HepG2 (cell line): ENCODE results near the gene PHF2.

ENCODE experiments used
- CTCF ChIP-seq: sonication (generic); formaldehyde crosslinking; IDR thresholded peaks from 2 replicates; pipeline ENCODE4 v1.5.0; 2020; ENCODE audit warnings: mild to moderate bottlenecking, missing genetic modification reagents, moderate library complexity
- PHF20 ChIP-seq: sonication (generic); formaldehyde crosslinking; IDR thresholded peaks from 2 replicates; pipeline ENCODE4 v1.5.0; 2020; ENCODE audit warnings: mild to moderate bottlenecking, missing genetic modification reagents
- POLR2A ChIP-seq, 2 experiments: IDR thresholded peaks; 2 replicates each; pipeline ENCODE4 v1.6.1; 2011; ENCODE audit warnings: low read depth in 2 of 2, low read length in 2 of 2, mild to moderate bottlenecking in 1 of 2, moderate library complexity in 1 of 2; ENCODE audit not compliant: insufficient read depth in 1 of 2
- PRDM10 ChIP-seq: sonication (generic); formaldehyde crosslinking; IDR thresholded peaks from 2 replicates; pipeline ENCODE4 v1.4.0; 2020; ENCODE audit warnings: low read depth, missing genetic modification reagents

- TF ChIP-seq POLR2A (IDR thresholded peaks at IDR 0.05; ENCODE audit: insufficient read depth in 1 of 2, low read depth in 2 of 2, low read length in 2 of 2) (no peak), CTCF (no peak), PRDM10 (CRISPR knock-in tag) (no peak), PHF20 (CRISPR knock-in tag) (no peak)
Measured at GRCh38 chr9:93585259-93585658, 8.9 kb downstream of the PHF2 start.
